Mesenchymal stem cell (in vitro differentiated cells and primary cell): ENCODE results near the gene FSIP2.

Source experiments
- DNase-seq: peaks from one replicate; pipeline ENCODE4 v3.0.0-alpha.2; 2013
- H2AFZ ChIP-seq: one replicate; pipeline ENCODE4 v1.6.1; 2013; ENCODE audit warnings: low read depth, mild to moderate bottlenecking, control low read depth, inconsistent platforms, low read length, moderate library complexity
- H2AK5ac ChIP-seq: 2 replicates; pipeline ENCODE4 v1.6.1; 2013; ENCODE audit warnings: low read length, moderate library complexity, mild to moderate bottlenecking, inconsistent platforms; ENCODE audit not compliant: severe bottlenecking
- H2BK120ac ChIP-seq: one replicate; pipeline ENCODE4 v1.6.1; 2013; ENCODE audit warnings: low read depth, mild to moderate bottlenecking, inconsistent platforms, low read length, moderate library complexity
- H2BK12ac ChIP-seq, 2 experiments: one replicate each; pipeline ENCODE4 v1.6.1; 2013; ENCODE audit warnings: inconsistent platforms in 2 of 2, low read length in 2 of 2, mild to moderate bottlenecking in 2 of 2, moderate library complexity in 2 of 2, control low read depth in 1 of 2
- H2BK15ac ChIP-seq: one replicate; pipeline ENCODE4 v1.6.1; 2013; ENCODE audit warnings: mild to moderate bottlenecking, low read depth, inconsistent platforms; ENCODE audit not compliant: poor library complexity, severe bottlenecking
- H2BK5ac ChIP-seq: 2 replicates; pipeline ENCODE4 v1.6.1; 2013; ENCODE audit warnings: low read depth, mild to moderate bottlenecking, low read length, control low read depth, inconsistent platforms; ENCODE audit not compliant: poor library complexity, severe bottlenecking
- H3K14ac ChIP-seq, 2 experiments: one replicate each; pipeline ENCODE4 v1.6.1; 2013; ENCODE audit warnings: inconsistent platforms in 2 of 2, low read length in 2 of 2, control low read depth in 1 of 2, mild to moderate bottlenecking in 1 of 2, moderate library complexity in 1 of 2
- H3K18ac ChIP-seq, 2 experiments: one replicate each; pipeline ENCODE4 v1.6.1; 2013; ENCODE audit warnings: inconsistent platforms in 2 of 2, low read length in 2 of 2, control low read depth in 1 of 2, low read depth in 1 of 2, mild to moderate bottlenecking in 1 of 2
- H3K23ac ChIP-seq, 2 experiments: one replicate each; pipeline ENCODE4 v1.6.1; 2013; ENCODE audit warnings: inconsistent platforms in 2 of 2, low read length in 2 of 2, mild to moderate bottlenecking in 2 of 2, moderate library complexity in 2 of 2, control low read depth in 1 of 2
- H3K27ac ChIP-seq: 2 replicates; pipeline ENCODE4 v1.5.1; 2013; ENCODE audit warnings: mild to moderate bottlenecking, moderate library complexity, low read length, control low read depth, inconsistent platforms; ENCODE audit not compliant: poor library complexity, severe bottlenecking
- H3K27me3 ChIP-seq, 2 experiments: 2 replicates each; pipeline versions ENCODE4 v1.6.1 to v1.7.0; 2013; ENCODE audit warnings: low read length in 2 of 2, mild to moderate bottlenecking in 2 of 2, moderate library complexity in 2 of 2, control low read depth in 1 of 2, inconsistent platforms in 1 of 2; ENCODE audit not compliant: control insufficient read depth in 1 of 2, insufficient read depth in 1 of 2
- H3K36me3 ChIP-seq, 2 experiments: 2 replicates each; pipeline versions ENCODE4 v1.6.1 to v1.7.0; 2013; ENCODE audit warnings: low read length in 2 of 2, control low read depth in 1 of 2, inconsistent platforms in 1 of 2, low read depth in 1 of 2, mild to moderate bottlenecking in 1 of 2; ENCODE audit not compliant: insufficient read depth in 2 of 2, control insufficient read depth in 1 of 2
- H3K4ac ChIP-seq, 2 experiments: one replicate each; pipeline ENCODE4 v1.6.1; 2013; ENCODE audit warnings: inconsistent platforms in 2 of 2, low read length in 2 of 2, mild to moderate bottlenecking in 2 of 2, moderate library complexity in 2 of 2, control low read depth in 1 of 2, low read depth in 1 of 2
- H3K4me1 ChIP-seq: 2 replicates; pipeline ENCODE4 v1.6.1; 2013; ENCODE audit warnings: low read depth, low read length, control low read depth; ENCODE audit not compliant: control insufficient read depth, insufficient read depth
- H3K4me2 ChIP-seq: 2 replicates; pipeline ENCODE4 v1.6.1; 2013; ENCODE audit warnings: low read length, mild to moderate bottlenecking, inconsistent platforms; ENCODE audit not compliant: poor library complexity, severe bottlenecking
- H3K4me3 ChIP-seq, 2 experiments: 2 replicates each; pipeline versions ENCODE4 v1.5.1 to v1.7.0; 2013; ENCODE audit warnings: low read length in 2 of 2, mild to moderate bottlenecking in 2 of 2, control low read depth in 1 of 2, low read depth in 1 of 2; ENCODE audit not compliant: insufficient read depth in 1 of 2
- H3K79me1 ChIP-seq: replicated peaks from 2 replicates; pipeline ENCODE4 v1.6.1; 2013; ENCODE audit warnings: mild to moderate bottlenecking, control low read depth, low read length, inconsistent platforms; ENCODE audit not compliant: poor library complexity, severe bottlenecking
- H3K9ac ChIP-seq: 2 replicates; pipeline ENCODE4 v1.7.0; 2013; ENCODE audit warnings: mild to moderate bottlenecking, low read length, moderate library complexity
- H3K9me3 ChIP-seq: 2 replicates; pipeline ENCODE4 v1.7.0; 2013; ENCODE audit warnings: mild to moderate bottlenecking, low read length; ENCODE audit not compliant: control insufficient read depth
- H4K8ac ChIP-seq: one replicate; pipeline ENCODE4 v1.6.1; 2013; ENCODE audit warnings: inconsistent platforms, mild to moderate bottlenecking, low read length, moderate library complexity
- H4K91ac ChIP-seq: one replicate; pipeline ENCODE4 v1.6.1; 2013; ENCODE audit warnings: mild to moderate bottlenecking, low read length, inconsistent platforms
- WGBS: methylation state at CpG from one replicate; pipeline ENCODE4 v1.1.7; 2013; ENCODE audit warnings: mixed read lengths; 5-methylcytosine and 5-hydroxymethylcytosine counted together

Gene FSIP2

GRCh38 chr2:185796758-185797157 is 58.2 kb downstream of the FSIP2 start:
- Histone ChIP-seq H2BK15ac (no peak overlapping the region), H3K4me1 (no peaks in the 10 kb centered on the region), H3K36me3 (no peaks in the 10 kb centered on the region), H2BK120ac (no peak overlapping the region), H2AFZ (no peak overlapping the region), H3K18ac (no peak overlapping the region), H4K8ac (no peak overlapping the region), H3K14ac (no peak overlapping the region), H3K9ac (no peak overlapping the region), H3K9me3 (peaks cover 5% of the 10 kb centered on the region), H3K27ac (no peak overlapping the region), H3K27me3 (no peaks in the 10 kb centered on the region), H4K91ac (no peak overlapping the region), H2BK12ac (no peak overlapping the region), H3K4me3 (no peak overlapping the region), H2AK5ac (no peak overlapping the region), H3K79me1 (no peaks in the 10 kb centered on the region), H3K4me2 (no peak overlapping the region), H3K23ac (no peak overlapping the region), H3K4ac (no peak overlapping the region), H2BK5ac (no peak overlapping the region)
- WGBS: 100% methylated on average over 2 of the region's 2 CpGs
- no peak for DNase-seq

GRCh38 chr2:185802926-185803325 is 64.3 kb downstream of the FSIP2 start:
- Histone ChIP-seq H4K91ac (no peak overlapping the region), H3K4me2 (no peak overlapping the region), H2BK15ac (no peak overlapping the region), H2BK120ac (no peak overlapping the region), H3K23ac (no peak overlapping the region), H3K79me1 (no peaks in the 10 kb centered on the region), H3K27ac (no peak overlapping the region), H2AFZ (no peak overlapping the region), H3K18ac (no peak overlapping the region), H4K8ac (no peak overlapping the region), H3K4ac (no peak overlapping the region), H3K36me3 (no peaks in the 10 kb centered on the region), H3K14ac (no peak overlapping the region), H3K4me3 (no peak overlapping the region), H3K9ac (no peak overlapping the region), H2AK5ac (no peak overlapping the region), H2BK5ac (no peak overlapping the region), H3K4me1 (no peaks in the 10 kb centered on the region), H2BK12ac (no peak overlapping the region), H3K27me3 (no peaks in the 10 kb centered on the region), H3K9me3 (no peaks in the 10 kb centered on the region)
- peak; percentile 8 for DNase-seq

GRCh38 chr2:185806783-185807182 is 68.2 kb downstream of the FSIP2 start:
- no peak overlapping the region for H4K8ac ChIP-seq
- H3K36me3 ChIP-seq: no peaks in the 10 kb centered on the region
- H3K4me2 ChIP-seq: no peak overlapping the region
- H3K79me1 ChIP-seq: no peaks in the 10 kb centered on the region
- no peak overlapping the region for H3K23ac ChIP-seq
- H3K27me3 ChIP-seq: no peaks in the 10 kb centered on the region
- no peak overlapping the region for H2AFZ ChIP-seq
- H2BK12ac ChIP-seq: no peak overlapping the region
- no peak overlapping the region for H2BK120ac ChIP-seq
- no peak overlapping the region for H3K18ac ChIP-seq
- H3K4me1 ChIP-seq: no peaks in the 10 kb centered on the region
- H3K4me3 ChIP-seq: no peak overlapping the region
- no peak overlapping the region for H3K27ac ChIP-seq
- peaks cover 2% of the 10 kb centered on the region for H3K9me3 ChIP-seq
- H2AK5ac ChIP-seq: no peak overlapping the region
- no peak overlapping the region for H3K14ac ChIP-seq
- no peak for DNase-seq
- no peak overlapping the region for H2BK15ac ChIP-seq
- no peak overlapping the region for H3K4ac ChIP-seq
- no peak overlapping the region for H4K91ac ChIP-seq
- no peak overlapping the region for H2BK5ac ChIP-seq
- H3K9ac ChIP-seq: no peak overlapping the region

- H2AK5ac ChIP-seq: no peak overlapping the region
- WGBS: 60% methylated on average over 1 of the region's 1 CpG
- H3K4ac ChIP-seq: no peak overlapping the region
- no peak overlapping the region for H2AFZ ChIP-seq
- peak; percentile 69 for DNase-seq
- H2BK120ac ChIP-seq: no peak overlapping the region
- H3K23ac ChIP-seq: no peak overlapping the region
- H3K9ac ChIP-seq: no peak overlapping the region
- no peak overlapping the region for H3K14ac ChIP-seq
- no peak overlapping the region for H2BK12ac ChIP-seq
- no peaks in the 10 kb centered on the region for H3K27me3 ChIP-seq
- H4K8ac ChIP-seq: no peak overlapping the region
- H4K91ac ChIP-seq: no peak overlapping the region
- no peaks in the 10 kb centered on the region for H3K79me1 ChIP-seq
- H2BK5ac ChIP-seq: no peak overlapping the region
- H3K4me2 ChIP-seq: no peak overlapping the region
- H3K36me3 ChIP-seq: no peaks in the 10 kb centered on the region
- H3K27ac ChIP-seq: no peak overlapping the region
- H2BK15ac ChIP-seq: no peak overlapping the region
- no peak overlapping the region for H3K4me3 ChIP-seq
- H3K4me1 ChIP-seq: no peaks in the 10 kb centered on the region
- no peak overlapping the region for H3K18ac ChIP-seq
- H3K9me3 ChIP-seq: peaks cover 8% of the 10 kb centered on the region
These were observed 68.7 kb downstream of the FSIP2 start for GRCh38 chr2:185807351-185807750.
